Fibroblast of skin of left biceps (primary cell): Measurements from ENCODE around the gene NDUFS4.
"Not testable (repeated sequence)": the region's sequence is repeated elsewhere in the genome, so short reads cannot be mapped to it uniquely, and the experiment has no call there.

Source experiments
- DNase-seq, 2 experiments: peaks; one replicate each; pipeline ENCODE4 v3.0.0-alpha.2; 2013; ENCODE audit warnings: low read depth in 2 of 2

NDUFS4 gene

DNA sequence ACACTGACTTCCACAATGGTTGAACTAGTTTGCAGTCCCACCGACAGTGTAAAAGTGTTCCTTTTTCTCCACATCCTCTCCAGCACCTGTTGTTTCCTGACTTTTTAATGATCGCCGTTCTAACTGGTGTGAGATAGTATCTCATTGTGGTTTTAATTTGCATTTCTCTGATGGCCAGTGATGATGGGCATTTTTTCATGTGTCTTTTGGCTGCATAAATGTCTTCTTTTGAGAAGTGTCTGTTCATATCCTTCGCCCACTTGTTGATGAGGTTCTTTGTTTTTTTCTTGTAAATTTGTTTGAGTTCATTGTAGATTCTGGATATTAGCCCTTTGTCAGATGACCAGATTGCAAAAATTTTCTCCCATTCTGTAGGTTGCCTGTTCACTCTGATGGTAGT is 100.1 kb downstream of the NDUFS4 start:
- DNase-seq = not testable (repeated sequence)

DNA sequence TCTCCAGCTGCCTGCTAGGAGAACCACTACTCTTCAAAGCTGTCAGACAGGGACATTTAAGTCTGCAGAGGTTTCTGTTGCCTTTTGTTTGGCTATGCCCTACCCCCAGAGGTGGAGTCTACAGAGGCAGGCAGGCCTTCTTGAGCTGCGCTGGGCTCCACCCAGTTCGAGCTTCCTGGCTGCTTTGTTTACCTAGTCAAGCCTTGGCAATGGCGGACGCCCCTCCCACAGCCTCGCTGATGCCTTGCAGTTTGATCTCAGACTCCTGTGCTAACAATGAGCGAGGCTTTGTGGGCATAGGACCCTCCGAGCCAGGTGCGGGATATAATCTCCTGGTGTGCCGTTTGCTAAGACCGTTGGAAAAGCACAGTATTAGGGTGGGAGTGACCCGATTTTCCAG is 104.9 kb downstream of the NDUFS4 start:
- DNase-seq = not testable (repeated sequence)

GRCh38 chr5:53667621-53668020 is 107.2 kb downstream of the NDUFS4 start:
- no peak for DNase-seq

DNA sequence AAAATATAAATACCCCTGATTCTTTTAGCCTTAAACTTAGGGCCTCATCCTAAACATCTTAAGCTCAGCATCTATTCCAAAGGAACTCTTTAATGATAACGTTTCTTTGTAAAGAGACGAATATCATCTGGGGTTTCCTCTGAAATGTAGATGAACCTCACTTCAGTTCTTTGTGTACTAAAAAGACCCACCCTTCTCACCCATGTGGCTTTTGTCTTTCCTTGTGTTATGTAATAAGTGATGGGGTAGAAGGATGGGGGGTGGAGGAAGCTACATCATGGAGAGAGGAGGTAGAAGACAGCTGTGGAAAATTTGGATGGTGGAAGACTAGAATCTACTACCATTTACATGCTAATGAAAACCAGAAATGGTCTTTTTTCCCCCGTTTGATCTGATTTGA is 111.0 kb downstream of the NDUFS4 start:
- no peak for DNase-seq

DNA sequence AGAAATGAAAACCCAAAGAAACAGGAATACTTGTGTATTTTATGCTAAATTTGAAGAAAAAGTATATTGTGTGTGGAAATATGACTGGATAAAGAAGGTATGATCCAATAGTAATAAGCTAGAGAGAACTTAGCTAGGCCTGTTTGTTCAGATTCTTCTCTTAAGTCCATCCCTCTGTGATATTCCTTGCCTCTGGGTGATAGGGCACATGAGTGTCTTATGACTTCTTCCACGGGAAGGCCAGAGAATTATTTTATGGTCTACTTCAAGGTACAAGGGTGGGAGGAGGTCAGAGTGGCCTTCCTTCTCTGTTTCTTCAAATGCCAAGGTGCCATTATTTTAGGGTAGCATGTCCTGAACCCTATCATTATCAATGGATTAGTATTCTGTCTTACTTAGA is 113.7 kb downstream of the NDUFS4 start:
- no peak for DNase-seq

DNA sequence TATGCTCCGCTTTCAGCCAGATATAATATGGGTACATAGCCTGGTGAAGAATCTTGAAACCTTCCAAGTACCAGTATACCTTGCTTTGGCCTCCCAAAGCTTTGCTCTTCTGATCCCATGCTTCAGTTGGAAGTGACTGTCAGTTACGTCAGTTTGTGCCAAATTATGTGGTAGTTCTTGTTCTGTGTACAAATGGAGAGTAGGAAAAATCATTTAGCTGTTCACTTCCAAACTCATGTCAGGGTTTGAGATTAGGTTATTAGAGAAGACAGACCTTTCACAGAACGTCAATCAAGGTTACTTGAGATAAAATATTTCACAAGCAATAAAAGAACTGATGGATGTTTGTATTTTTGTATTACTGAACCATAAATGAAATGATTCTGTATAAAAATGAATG is 117.2 kb downstream of the NDUFS4 start:
- DNase-seq = no peak

- no peak for DNase-seq
Observed at GRCh38 chr5:53678981-53679660, 118.7 kb downstream of the NDUFS4 start.

- DNase-seq = no peak
Observed at GRCh38 chr5:53681079-53681478, 120.6 kb downstream of the NDUFS4 start.

- no peak for DNase-seq
Observed at GRCh38 chr5:53691014-53691413, 130.6 kb downstream of the NDUFS4 start.

GRCh38 chr5:53694520-53695022 is 134.1 kb downstream of the NDUFS4 start:
- no peak for DNase-seq

DNA sequence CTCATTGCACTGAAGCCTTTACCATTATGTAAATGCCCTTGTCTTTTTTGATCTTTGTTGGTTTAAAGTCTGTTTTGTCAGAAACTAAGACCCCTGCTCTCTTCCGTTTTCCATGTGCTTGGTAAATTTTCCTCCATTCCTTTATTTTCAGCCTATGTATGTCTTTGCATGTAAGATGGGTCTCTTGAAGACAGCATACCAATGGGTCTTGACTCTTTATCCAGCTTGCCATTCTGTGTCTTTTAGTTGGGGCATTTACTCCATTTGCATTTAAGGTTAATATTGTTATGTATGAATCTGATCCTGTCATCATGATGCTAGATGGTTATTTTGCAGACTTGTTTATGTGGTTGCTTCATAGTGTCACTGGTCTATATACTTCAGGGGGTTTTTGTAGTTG is 150.0 kb downstream of the NDUFS4 start:
- DNase-seq = not testable (repeated sequence)

DNA sequence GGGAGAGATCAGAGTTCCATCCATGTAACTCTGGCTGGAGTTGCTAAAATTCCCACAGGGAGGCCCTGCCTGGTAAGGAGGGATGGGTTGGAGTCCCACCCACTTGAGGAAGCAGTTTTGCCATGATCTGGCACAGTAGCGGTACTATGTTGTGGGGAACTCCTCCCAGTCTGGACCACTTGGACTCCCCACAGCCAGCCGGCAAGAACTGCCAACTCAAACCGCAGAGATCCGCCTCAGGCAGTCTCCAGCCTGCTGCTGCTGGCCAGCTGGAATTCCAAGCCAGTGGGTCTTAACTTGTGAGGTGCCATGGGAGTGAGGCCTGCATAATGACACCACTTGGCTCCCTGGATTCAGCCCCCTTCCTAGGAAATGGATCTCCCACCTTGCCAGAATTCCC is 151.9 kb downstream of the NDUFS4 start:
- DNase-seq = no peak

DNA sequence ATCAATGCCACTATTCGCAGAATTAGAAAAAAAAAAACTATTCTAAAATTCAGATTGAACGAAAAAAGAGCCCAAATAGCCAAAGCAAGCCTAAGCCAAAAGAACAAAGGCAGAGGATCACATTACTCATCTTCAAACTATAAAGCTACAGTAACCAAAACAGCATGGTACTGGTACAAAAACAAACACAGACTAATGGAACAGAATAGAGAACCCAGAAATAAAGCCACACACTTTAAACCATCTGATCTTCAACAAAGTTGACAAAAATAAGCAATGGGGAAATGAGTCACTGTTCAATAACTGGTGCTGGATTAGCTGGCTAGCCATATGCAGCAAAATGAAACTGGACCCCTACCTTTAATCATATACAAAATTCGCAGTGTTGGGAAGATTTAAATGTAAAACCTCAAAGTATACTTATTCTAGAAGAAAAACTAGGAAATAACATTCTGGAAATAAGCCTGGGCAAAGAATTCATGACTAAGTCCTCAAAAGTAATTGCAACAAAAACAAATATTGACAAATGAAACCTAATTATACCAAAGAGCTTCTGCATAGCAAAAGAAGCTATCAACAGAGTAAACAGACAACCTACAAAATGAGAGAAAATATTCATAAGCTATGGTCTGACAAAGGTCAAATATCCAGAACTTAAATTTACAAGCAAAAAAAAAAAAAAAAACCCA is 153.7 kb downstream of the NDUFS4 start:
- DNase-seq = no peak

DNA sequence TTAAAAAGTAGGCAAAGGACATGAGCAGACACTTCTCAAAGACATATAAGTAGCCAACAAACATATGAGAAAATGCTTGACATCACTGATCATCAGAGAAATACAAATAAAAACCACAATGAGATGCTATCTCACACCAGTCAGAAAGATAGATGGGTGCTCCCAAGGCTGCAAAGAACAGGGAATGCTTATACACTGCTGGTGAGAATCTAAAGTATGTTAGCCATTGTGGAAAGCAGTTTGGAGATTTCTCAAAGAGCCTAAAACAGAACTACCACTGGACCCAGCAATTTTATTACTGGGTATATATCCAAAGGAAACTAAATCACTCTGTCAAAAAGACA is 154.2 kb downstream of the NDUFS4 start:
- no peak for DNase-seq

DNA sequence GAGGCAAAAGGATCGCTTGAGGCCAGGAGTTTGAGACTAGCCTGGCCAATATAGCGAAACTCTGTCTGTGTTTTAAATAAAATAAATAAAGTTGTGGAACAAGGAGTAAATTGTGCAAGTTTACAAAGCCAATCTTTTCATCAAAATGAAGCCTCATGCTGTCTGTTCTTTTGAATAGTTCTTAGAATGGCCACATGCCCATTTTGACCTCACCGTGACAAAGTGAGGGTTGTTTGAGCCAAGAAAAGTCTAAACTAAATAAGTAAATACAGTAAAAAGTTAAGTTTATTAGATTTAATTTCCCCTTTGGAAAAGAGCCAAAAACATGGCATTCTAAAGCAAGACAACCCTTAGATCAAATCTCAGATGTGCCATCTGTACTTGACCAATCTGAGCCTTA is 165.7 kb downstream of the NDUFS4 start:
- DNase-seq = no peak

DNA sequence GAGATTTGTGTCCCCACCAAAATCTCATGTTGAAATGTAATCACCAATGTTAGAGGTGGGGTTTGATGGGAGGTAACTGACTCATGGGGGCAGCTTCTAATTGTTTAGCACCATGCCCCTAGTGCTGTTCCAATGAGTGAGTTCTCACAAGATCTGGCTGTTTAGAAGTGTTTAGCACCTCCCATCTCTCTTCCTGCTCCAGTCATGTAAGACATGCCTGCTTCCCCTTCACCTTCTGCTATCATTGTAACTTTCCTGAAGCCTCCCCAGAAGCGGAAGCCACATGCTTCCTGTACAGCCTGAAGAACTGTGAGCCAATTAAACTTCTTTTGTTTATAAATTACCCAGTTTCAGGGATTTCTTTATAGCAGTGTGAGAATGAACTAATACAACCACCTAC is 170.5 kb downstream of the NDUFS4 start:
- DNase-seq = no peak
